Stromal cell of bone marrow (primary cell): Measurements from ENCODE around the gene NFE2L2.
"Not testable (repeated sequence)": the region's sequence is repeated elsewhere in the genome, so short reads cannot be mapped to it uniquely, and the experiment has no call there.

Experiments used
- DNase-seq: peaks from one replicate; pipeline ENCODE4 v3.0.0-alpha.2; 2012; ENCODE audit warnings: low read depth

Gene NFE2L2

DNA sequence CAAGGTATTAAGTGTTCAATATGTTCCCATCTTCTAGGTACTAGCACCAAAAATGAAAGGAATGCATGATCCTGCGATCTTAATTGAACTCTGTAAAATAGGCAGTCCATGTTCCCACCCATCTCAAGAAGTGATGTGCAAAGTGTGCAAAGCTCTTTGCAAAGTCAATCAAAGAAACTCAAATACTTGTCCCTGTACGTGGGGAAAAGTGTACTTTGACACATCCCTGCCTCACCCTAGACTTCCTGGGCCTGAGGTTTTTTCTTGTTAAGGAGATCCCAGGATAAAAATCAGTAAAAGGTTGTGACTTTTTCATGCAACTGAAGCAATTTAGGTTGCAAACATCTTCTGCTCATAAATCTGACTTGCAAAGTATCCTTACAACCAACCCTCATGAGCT is 26.6 kb downstream of the NFE2L2 start:
- no peak for DNase-seq

GRCh38 chr2:177235855-177236437 is 28.6 kb downstream of the NFE2L2 start:
- no peak for DNase-seq

DNA sequence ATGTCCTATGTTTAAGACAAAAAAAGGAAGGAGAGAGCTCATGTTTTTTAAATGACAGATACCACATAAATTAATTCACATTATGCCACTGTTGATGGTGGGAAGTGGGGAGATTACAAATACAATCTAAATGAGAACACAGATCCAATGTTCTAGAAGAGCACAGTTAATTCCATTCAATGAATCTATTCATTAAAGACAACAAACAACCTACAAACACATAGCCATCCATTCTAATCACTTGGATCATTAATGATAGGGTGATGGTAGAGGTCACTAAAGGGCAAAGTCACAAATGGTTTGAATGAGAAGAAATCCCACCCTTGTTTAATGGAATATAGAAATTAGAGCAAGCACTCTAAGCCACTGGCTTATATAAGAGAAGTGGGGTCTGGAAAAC is 30.3 kb downstream of the NFE2L2 start:
- no peak for DNase-seq

DNA sequence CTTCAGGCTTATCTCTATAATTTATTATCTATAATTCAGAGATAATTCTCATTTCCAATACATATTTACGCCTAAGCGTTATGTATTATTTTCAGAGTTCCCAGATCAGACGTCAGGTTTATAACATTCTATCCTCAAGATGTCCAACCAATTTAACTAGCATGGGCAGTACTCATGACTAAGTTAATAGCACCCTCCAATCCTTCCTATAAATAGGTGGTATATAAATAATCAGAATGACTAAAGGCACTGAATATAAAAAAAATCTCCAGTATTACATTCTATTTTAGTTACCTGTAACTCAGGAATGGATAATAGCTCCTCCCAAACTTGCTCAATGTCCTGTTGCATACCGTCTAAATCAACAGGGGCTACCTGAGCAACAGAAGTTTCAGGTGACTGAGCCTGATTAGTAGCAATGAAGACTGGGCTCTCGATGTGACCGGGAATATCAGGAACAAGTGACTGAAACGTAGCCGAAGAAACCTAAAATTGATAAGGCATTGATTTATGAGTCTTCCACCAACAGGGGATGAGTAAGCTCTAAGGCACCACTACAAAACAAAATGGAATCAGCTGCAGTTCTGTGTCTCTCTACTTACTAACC is 32.3 kb downstream of the NFE2L2 start:
- no peak for DNase-seq

DNA sequence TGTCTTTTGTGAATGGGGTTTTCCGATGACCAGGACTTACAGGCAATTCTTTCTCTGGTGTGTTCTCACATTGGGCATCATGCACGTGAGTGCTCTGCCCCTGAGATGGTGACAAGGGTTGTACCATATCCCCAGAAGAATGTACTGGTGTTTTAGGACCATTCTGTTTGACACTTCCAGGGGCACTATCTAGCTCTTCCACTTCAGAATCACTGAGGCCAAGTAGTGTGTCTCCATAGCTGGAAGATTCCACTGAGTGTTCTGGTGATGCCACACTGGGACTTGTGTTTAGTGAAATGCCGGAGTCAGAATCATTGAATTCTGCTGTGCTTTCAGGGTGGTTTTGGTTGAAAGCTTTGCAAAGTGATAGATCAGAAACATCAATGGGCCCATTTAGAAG is 33.3 kb downstream of the NFE2L2 start:
- DNase-seq, result no peak

- DNase-seq, result no peak
Measured at GRCh38 chr2:177229442-177230242, 34.9 kb downstream of the NFE2L2 start.

DNA sequence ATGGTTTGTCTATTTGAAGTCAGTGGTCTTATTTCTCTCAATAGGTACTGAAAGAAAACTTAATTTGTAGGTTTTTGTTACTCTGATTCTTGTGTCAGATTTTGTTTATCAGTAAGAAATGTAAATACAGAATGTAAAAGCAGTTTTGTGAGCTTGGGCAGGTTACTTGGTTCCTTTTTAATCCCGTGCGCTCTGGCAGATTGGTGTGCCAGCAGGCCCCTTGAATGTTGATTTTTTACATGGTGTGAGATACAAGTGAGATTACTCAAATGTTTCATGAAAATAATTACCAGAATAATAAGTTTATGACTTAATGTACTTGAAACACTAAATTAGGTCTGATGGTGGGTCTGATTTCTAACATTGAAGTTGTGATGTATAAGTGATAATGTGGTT is 38.6 kb downstream of the NFE2L2 start:
- no peak for DNase-seq

- not testable (repeated sequence) for DNase-seq
Measured at GRCh38 chr2:177223436-177223835, 41.1 kb downstream of the NFE2L2 start.

DNA sequence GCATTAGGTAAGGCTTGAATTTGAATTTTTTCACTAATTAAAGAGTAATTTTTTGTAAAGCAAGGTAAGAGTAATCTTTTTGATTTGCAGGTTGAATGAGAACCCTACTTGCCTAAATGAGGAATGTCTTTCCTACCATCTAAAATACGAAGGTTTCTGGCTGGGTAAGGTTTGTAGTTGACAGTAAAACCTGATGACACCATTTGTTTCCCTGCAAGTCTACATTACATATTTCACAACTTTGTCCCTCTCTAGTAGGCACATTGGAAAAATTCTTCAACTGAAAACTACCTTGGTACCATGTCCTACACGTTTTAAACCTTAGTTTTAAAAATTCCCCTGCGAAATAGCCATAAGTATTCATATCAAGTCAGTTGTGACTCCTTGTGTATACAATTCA is 42.6 kb downstream of the NFE2L2 start:
- DNase-seq, result no peak

- no peak for DNase-seq
Measured at GRCh38 chr2:177221534-177221933, 43.0 kb downstream of the NFE2L2 start.

- DNase-seq, result not testable (repeated sequence)
Measured at GRCh38 chr2:177219787-177220186, 44.7 kb downstream of the NFE2L2 start.

GRCh38 chr2:177217247-177217843 is 47.2 kb downstream of the NFE2L2 start:
- no peak for DNase-seq

DNA sequence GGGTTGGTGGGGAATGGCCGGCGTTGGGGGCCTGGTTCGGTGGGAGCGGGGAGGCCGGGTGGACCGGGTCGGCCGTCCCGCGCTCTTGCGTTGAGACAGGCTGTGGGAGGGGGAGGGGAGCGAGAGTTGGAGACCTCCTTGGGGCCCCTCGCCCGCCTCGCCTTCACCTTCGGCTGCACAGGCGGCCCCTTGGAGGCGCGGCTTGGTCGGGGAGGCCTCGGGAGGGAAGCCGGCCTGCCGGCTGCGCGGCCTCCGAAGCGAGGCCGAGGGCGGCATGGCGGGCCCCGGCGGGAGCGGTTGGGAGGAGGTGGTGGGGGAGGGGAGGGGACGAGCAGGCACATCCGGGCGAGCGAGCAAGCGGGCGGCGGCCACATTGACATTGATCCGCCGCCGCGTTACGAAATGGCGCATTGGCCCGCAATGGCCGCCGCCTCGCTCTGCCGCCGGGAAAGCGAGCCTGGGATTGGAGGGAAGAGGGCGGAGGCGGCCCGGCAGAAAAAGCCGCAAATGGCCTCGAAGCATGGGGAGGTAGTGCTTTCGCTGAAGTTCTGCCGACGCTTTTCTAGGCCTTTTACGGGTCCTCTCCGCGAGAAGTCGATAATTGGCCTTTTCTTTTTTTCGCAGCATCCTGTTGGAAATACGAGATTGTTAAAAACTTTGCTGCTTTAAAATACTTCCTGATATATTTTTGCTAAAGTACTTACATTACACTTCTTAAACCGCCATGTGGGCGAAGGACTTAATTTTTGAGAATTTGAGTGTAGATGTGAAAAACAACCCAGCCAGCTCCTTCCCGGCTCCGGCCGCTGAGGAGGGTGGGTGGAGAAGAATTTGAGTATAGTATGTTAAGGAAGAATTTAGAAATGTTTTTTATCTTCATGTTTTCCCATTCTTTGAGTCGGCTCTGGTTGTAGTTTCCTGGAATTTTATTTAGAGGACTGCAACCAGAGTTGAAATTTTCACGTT is 51.4 kb downstream of the NFE2L2 start:
- DNase-seq, result peak; percentile 80

DNA sequence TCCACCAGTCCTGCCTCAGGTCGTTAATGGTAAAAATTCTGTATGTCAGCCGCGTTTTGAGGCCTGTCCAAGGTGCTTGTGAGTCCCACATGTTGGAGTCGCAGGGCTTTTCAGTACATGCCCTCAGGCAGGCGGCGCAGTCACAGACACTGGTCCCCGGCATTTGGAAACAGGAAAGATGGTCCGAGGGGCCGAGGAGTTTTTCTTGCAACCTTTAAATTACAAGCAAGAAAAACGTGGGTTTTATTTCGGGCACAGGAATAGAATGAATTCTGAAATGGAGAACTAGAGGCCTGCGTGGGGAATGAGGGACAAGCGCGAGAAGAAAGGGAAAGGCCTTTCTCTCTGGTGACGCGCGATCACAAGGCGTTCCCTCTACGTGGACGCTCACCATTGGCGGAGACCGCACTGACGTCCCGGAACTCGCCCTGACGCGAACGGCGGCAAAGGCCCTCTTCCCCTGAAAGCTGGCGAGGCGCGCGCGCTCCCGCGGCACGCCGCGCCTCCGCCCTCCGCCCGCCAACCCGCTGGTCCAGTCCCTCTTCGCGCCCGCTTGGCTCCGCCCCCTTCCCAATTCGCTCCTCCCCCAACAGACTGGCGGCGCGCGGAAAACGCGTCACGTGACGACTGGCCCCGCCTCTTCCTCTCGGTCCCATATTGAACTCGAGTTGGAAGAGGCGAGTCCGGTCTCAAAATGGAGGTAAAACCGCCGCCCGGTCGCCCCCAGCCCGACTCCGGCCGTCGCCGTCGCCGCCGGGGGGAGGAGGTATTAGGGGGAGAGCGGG is 52.2 kb downstream of the NFE2L2 start, which contains the start of gene HNRNPA3:
HNRNPA3 (plus strand) TSS at position 689 of the 785 bp plus-strand sequence; CDS start at position 695, 6 bp downstream.
- DNase-seq, result peak; percentile 97

- DNase-seq, result no peak
Measured at GRCh38 chr2:177211576-177212105, 52.9 kb downstream of the NFE2L2 start.

- DNase-seq, result no peak
Measured at GRCh38 chr2:177211169-177211568, 53.4 kb downstream of the NFE2L2 start.

DNA sequence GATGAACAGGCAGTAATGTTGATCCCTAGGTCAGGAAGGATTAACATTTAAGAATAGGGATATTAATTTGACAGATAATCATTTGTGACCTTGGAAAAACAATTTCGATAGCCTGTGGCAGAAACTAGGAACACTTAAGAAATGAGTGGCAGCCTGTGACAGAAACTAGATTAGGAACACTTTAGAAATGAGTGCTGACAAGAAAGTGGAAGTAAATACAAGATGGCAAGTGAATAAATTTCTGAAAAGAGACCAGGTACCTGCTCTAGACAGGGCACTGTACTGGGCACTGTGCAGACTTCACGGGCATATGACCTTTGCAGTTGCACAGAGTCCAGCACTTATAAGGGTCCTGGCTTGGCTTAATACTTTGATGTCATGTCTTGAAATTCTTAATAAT is 57.4 kb downstream of the NFE2L2 start:
- no peak for DNase-seq

- DNase-seq, result no peak
Measured at GRCh38 chr2:177204417-177204816, 60.1 kb downstream of the NFE2L2 start.

DNA sequence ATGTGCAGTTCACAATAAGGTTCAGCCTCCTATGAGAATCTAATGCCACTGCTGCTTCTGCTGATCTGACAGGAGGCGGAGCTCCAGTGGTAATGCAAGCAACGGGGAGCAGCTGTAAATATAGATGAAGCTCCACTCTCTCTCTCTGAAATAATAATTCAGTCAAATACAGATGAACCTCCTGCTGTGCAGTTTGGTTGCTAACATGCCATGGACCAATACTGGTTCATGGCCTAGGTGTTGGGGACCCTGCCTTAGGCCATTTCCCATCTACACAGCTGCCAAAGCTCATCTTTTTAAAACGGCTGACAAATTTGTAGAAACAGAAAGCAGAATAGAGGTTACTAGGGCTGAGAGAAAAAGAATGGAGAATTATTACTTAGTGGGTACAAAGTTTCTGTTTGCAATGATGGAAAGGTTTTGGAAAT is 62.6 kb downstream of the NFE2L2 start:
- DNase-seq, result no peak

DNA sequence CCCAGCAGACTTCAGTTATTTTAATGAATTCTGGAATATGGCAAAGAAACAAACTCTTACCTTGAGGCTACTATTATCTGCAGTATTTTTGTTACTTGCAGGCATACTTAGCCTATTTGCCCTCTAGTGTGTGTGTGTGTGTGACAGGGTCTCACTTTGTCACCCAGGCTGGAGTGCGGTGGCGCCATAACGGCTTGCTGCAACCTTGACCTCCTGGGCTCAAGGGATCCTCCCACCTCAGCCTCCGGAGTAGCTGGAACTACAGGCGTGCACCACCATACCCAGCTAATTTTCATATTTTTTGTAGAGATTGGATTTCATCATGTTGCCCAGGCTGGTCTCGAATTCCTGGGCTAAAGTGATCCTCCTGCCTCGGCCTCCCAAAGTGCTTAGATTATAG is 64.1 kb downstream of the NFE2L2 start:
- DNase-seq, result not testable (repeated sequence)

- DNase-seq, result no peak
Measured at GRCh38 chr2:177195194-177195593, 69.3 kb downstream of the NFE2L2 start.
